Endodermal cell (in vitro differentiated cells): ENCODE measurements around the gene RAX2. TPM values are rescaled to one million over a fixed set of nuclear protein-coding genes. Genes with fewer than 3 reads are reported as not detected.
A peak's percentile ranks its signal among the peaks of the same experiment; 100 is the strongest.

Experiments
- DNase-seq: peaks from one replicate; pipeline ENCODE4 v3.0.0-alpha.2; 2017
- H3K27ac ChIP-seq: 2 replicates; pipeline ENCODE4 v1.5.1; 2013; ENCODE audit warnings: mild to moderate bottlenecking, low read depth, low read length, moderate library complexity
- H3K27me3 ChIP-seq: 2 replicates; pipeline ENCODE4 v1.6.1; 2013; ENCODE audit warnings: mild to moderate bottlenecking, low read length, moderate library complexity; ENCODE audit not compliant: insufficient read depth, control insufficient read depth, poor library complexity, severe bottlenecking
- H3K36me3 ChIP-seq: 2 replicates; pipeline ENCODE4 v1.7.0; 2013; ENCODE audit warnings: mild to moderate bottlenecking, low read length, moderate library complexity; ENCODE audit not compliant: control insufficient read depth, insufficient read depth
- H3K4me1 ChIP-seq: one replicate; pipeline ENCODE4 v1.7.0; 2013; ENCODE audit warnings: low read length; ENCODE audit not compliant: control insufficient read depth, insufficient read depth
- H3K4me3 ChIP-seq: 2 replicates; pipeline ENCODE4 v1.5.1; 2013; ENCODE audit warnings: mild to moderate bottlenecking, low read length, moderate library complexity
- H3K9ac ChIP-seq: 2 replicates; pipeline ENCODE4 v1.6.1; 2013; ENCODE audit warnings: mild to moderate bottlenecking, low read length, moderate library complexity; ENCODE audit not compliant: poor library complexity, severe bottlenecking; ENCODE audit errors: extremely low read depth
- H3K9me3 ChIP-seq: 2 replicates; pipeline ENCODE4 v1.6.1; 2013; ENCODE audit warnings: mild to moderate bottlenecking, low read length, moderate library complexity; ENCODE audit not compliant: control insufficient read depth
- H3K27ac Mint-ChIP-seq: 2 replicates; pipeline ENCODE4 v1.8.0; 2020; ENCODE audit warnings: mixed read lengths
- H3K27me3 Mint-ChIP-seq: 2 replicates; pipeline ENCODE4 v1.8.0; 2021; ENCODE audit warnings: mild to moderate bottlenecking, mixed read lengths; ENCODE audit not compliant: insufficient read depth
- H3K36me3 Mint-ChIP-seq: 2 replicates; pipeline ENCODE4 v1.8.0; 2020; ENCODE audit warnings: low read depth, mixed read lengths
- H3K4me1 Mint-ChIP-seq: 2 replicates; pipeline ENCODE4 v1.8.0; 2020; ENCODE audit warnings: mixed read lengths
- H3K4me3 Mint-ChIP-seq: 2 replicates; pipeline ENCODE4 v1.8.0; 2020; ENCODE audit warnings: mild to moderate bottlenecking, moderate library complexity, mixed read lengths
- H3K9me3 Mint-ChIP-seq: 2 replicates; pipeline ENCODE4 v1.8.0; 2020; ENCODE audit warnings: mild to moderate bottlenecking, mixed read lengths
- WGBS, 2 experiments: methylation state at CpG; one replicate each; pipeline versions ENCODE4 v1.1.5 to v1.1.7; 2013; ENCODE audit warnings: missing lambda C conversion rate in 2 of 2, mixed read lengths in 1 of 2; ENCODE audit not compliant: insufficient coverage in 1 of 2, insufficient read length in 1 of 2; 5-methylcytosine and 5-hydroxymethylcytosine counted together
- total RNA-seq, 2 donors: library from RNA; stranded (reverse); fragmentation: NEBNext Ultra II Directional in 1 of 2; extraction: Animal tissue kit (Norgen Biotek cat#: 25700) in 1 of 2; gene quantifications; 2 replicates in 1 of 2; 3 replicates in 1 of 2; pipeline ENCODE4 v1.2.1, GENCODE V29; 2021
- TF ChIP-seq, protein P1 (sequence below): fragments of 200-600 bp; sonication (generic); conservative IDR thresholded peaks from 2 replicates; pipeline ENCODE4 v1.5.0; 2021; ENCODE audit warnings: antibody characterized with exemption, mild to moderate bottlenecking

Gene RAX2
- total RNA-seq, 2 donors from 2014 or later, result not detected

DNA sequence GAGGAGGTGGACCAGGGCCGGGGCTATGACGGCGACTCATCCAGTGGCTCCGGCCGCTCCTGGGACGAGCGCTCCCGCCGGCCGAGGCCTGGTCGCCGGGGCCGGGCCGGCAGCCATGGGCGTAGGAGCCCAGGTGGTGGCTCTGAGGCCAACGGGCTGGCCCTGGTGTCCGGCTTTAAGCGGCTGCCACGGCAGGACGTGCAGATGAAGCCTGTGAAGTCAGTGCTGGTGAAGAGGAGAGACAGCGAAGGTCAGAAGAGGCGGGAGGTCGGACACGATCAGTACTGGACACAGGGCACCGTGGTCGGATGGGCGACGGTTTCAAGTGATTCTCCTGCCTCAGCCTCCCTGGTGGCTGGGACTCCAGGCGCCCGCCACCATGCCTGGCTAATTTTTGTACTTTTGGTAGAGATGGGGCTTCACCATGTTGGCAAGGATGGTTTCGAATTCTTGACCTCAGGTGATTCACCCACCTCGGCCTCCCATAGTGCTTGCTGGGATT lies 41.5 kb downstream of the RAX2 start:
- no peaks in the 10 kb centered on the region for H3K4me1 ChIP-seq
- no peak overlapping the region for H3K4me3 ChIP-seq
- H3K36me3 ChIP-seq, result no peaks in the 10 kb centered on the region
- H3K9ac ChIP-seq, result no peak overlapping the region
- 90 to 96% methylated on average over 17 to 32 of the region's 32 CpGs for WGBS, 2 experiments
- no peak overlapping the region for H3K27ac ChIP-seq
- no peak for DNase-seq
- H3K36me3 Mint-ChIP-seq, result peaks cover 2% of the 10 kb centered on the region
- H3K4me1 Mint-ChIP-seq, result no peaks in the 10 kb centered on the region
- H3K9me3 ChIP-seq, result no peaks in the 10 kb centered on the region
- H3K27me3 ChIP-seq, result no peaks in the 10 kb centered on the region
- peaks cover 2% of the 10 kb centered on the region for H3K27me3 Mint-ChIP-seq
- H3K4me3 Mint-ChIP-seq, result no peak overlapping the region
- H3K27ac Mint-ChIP-seq, result no peak overlapping the region
- TF ChIP-seq, protein P1, sequence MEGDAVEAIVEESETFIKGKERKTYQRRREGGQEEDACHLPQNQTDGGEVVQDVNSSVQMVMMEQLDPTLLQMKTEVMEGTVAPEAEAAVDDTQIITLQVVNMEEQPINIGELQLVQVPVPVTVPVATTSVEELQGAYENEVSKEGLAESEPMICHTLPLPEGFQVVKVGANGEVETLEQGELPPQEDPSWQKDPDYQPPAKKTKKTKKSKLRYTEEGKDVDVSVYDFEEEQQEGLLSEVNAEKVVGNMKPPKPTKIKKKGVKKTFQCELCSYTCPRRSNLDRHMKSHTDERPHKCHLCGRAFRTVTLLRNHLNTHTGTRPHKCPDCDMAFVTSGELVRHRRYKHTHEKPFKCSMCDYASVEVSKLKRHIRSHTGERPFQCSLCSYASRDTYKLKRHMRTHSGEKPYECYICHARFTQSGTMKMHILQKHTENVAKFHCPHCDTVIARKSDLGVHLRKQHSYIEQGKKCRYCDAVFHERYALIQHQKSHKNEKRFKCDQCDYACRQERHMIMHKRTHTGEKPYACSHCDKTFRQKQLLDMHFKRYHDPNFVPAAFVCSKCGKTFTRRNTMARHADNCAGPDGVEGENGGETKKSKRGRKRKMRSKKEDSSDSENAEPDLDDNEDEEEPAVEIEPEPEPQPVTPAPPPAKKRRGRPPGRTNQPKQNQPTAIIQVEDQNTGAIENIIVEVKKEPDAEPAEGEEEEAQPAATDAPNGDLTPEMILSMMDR, result no peak
- no peaks in the 10 kb centered on the region for H3K9me3 Mint-ChIP-seq

DNA sequence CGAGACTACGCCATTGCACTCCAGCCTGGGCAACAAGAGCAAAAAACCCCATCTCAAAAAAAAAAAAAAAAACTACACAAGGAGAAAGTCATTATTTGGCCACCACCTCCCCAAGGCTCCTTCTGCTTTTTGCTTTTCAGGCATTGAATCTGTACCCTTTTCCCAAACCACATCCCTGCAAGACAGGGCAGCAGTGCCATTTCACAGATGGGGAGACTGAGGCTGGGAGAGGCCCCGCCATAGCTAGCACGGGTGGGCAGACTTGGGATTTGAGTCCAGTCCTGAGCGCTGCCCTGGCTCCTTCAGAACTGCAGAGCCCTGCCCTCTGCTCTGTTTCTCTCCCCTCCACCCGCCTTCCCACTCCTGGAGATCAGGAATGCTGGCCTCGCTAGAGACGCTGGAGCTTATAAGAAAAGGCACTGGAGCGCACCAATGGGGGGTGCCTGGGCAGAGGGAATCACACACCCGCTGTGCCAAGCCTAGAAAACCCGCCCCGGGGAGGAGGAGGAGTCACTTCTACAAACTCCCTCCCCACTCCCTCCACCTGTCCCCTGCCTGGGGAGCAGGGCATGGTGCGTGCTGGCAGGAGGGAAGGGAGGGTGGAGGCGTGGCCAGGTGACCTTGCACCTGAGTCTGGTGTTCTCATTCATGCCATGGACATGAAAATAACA lies 46.3 kb downstream of the RAX2 start:
- peak; percentile 88 for DNase-seq
- Histone ChIP-seq H3K27ac (no peak overlapping the region), H3K36me3 (no peaks in the 10 kb centered on the region), H3K4me1 (no peaks in the 10 kb centered on the region), H3K9me3 (no peaks in the 10 kb centered on the region), H3K4me3 (no peak overlapping the region), H3K9ac (no peak overlapping the region), H3K27me3 (peaks cover 7% of the 10 kb centered on the region)
- WGBS, 2 experiments, result 21 to 41% methylated on average over 5 to 14 of the region's 14 CpGs
- no peaks in the 10 kb centered on the region for H3K36me3 Mint-ChIP-seq
- no peak overlapping the region for H3K27ac Mint-ChIP-seq
- H3K4me1 Mint-ChIP-seq, result peaks cover 4% of the 10 kb centered on the region
- peaks cover 12% of the 10 kb centered on the region for H3K27me3 Mint-ChIP-seq
- H3K4me3 Mint-ChIP-seq, result no peak overlapping the region
- no peaks in the 10 kb centered on the region for H3K9me3 Mint-ChIP-seq
- TF ChIP-seq, protein P1, result no peak

DNA sequence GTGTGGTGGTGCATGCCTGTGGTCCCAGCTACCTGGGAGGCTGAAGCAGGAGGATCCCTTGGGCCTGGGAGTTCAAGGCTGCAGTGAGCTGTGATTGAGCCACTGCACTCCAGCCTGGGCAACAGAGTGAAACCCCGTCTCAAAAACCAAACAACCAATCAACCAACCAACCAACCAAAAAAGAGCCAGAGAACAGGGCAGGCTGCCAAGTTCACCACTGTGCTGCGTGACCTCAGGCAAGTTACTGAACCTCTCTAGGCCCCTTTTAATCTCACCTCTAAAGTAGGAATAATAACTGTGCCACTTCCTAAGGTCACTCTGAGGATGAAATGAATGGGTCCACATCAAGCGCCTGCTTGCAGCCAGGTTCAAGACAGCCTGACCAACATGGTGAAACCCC lies 46.9 kb downstream of the RAX2 start:
- no peaks in the 10 kb centered on the region for H3K9me3 Mint-ChIP-seq
- H3K9me3 ChIP-seq, result no peaks in the 10 kb centered on the region
- no peaks in the 10 kb centered on the region for H3K36me3 ChIP-seq
- peaks cover 12% of the 10 kb centered on the region for H3K27me3 Mint-ChIP-seq
- H3K27me3 ChIP-seq, result peaks cover 7% of the 10 kb centered on the region
- 88 to 100% methylated on average over 1 to 3 of the region's 3 CpGs for WGBS, 2 experiments
- no peak overlapping the region for H3K27ac ChIP-seq
- no peak for DNase-seq
- peaks cover 4% of the 10 kb centered on the region for H3K4me1 Mint-ChIP-seq
- no peak overlapping the region for H3K27ac Mint-ChIP-seq
- H3K4me3 ChIP-seq, result no peak overlapping the region
- no peak overlapping the region for H3K4me3 Mint-ChIP-seq
- H3K36me3 Mint-ChIP-seq, result no peaks in the 10 kb centered on the region
- H3K4me1 ChIP-seq, result no peaks in the 10 kb centered on the region
- H3K9ac ChIP-seq, result no peak overlapping the region
- TF ChIP-seq, protein P1, result no peak
